Measurements from ENCODE around the gene RBM33. TPM values are rescaled to one million over a fixed set of nuclear protein-coding genes. Genes with fewer than 3 reads are reported as not detected.

The RBM33 gene
- total and polyA plus RNA-seq, 9 of the 15 experiments (the other 6 are each of a cell fraction or from before 2014, with no cell fraction given): 4.4 to 80.7 (median 27.3) TPM

GRCh38 chr7:155717010-155717744 is 72.7 kb downstream of the RBM33 start (continued):
- TF ChIP-seq DEAF1 (CRISPR knock-in tag; IDR thresholded peaks at IDR 0.05) (no peak), ZNF785 (CRISPR knock-in tag; IDR thresholded peaks at IDR 0.05) (no peak), ZNF12 (CRISPR knock-in tag; IDR thresholded peaks at IDR 0.05) (peak; percentile 98), SLC30A9 (CRISPR knock-in tag; IDR thresholded peaks at IDR 0.05) (no peak), YY1 (IDR thresholded peaks at IDR 0.05; ENCODE audit: borderline replicate concordance in 1 of 3, control insufficient read depth in 1 of 3, extremely low read depth in 1 of 3, insufficient read depth in 3 of 3, insufficient read length in 1 of 3, insufficient replicate concordance in 2 of 3, low read depth in 1 of 3, low read length in 2 of 3) (no peak), ZNF561 (CRISPR knock-in tag; conservative IDR thresholded peaks at IDR 0.05) (no peak), TCF3 (CRISPR knock-in tag; IDR thresholded peaks at IDR 0.05) (no peak), PURB (CRISPR knock-in tag; IDR thresholded peaks at IDR 0.05; ENCODE audit: low read depth) (no peak), TAL1 (IDR thresholded peaks at IDR 0.05) (no peak), SP1 (CRISPR knock-in tag; IDR thresholded peaks at IDR 0.05) (no peak), ZNF764 (CRISPR knock-in tag; IDR thresholded peaks at IDR 0.05; ENCODE audit: low read depth) (no peak), ZNF217 (CRISPR knock-in tag; IDR thresholded peaks at IDR 0.05) (no peak), SRSF7 (optimal IDR thresholded peaks at IDR 0.05; ENCODE audit: low read depth, low read length) (no peak), DMBX1 (CRISPR knock-in tag; IDR thresholded peaks at IDR 0.05; ENCODE audit: borderline replicate concordance) (no peak), PTBP1 (IDR thresholded peaks at IDR 0.05; ENCODE audit: low read depth, low read length) (no peak), GTF3C2 (IDR thresholded peaks at IDR 0.05; ENCODE audit: borderline replicate concordance, extremely low read depth, insufficient read length) (no peak), ZNF184 (CRISPR knock-in tag; IDR thresholded peaks at IDR 0.05) (no peak), ZNF75A (CRISPR knock-in tag; IDR thresholded peaks at IDR 0.05) (no peak), CBFA2T3 (IDR thresholded peaks at IDR 0.05) (peak; percentile 42), MEF2A (IDR thresholded peaks at IDR 0.05; ENCODE audit: control insufficient read depth, low read depth, low read length) (no peak)

Data from K562 (cell line).